HepG2 (cell line): ENCODE results near the gene SNX6. TPM values are rescaled to one million over a fixed set of nuclear protein-coding genes. Genes with fewer than 3 reads are reported as not detected.
A peak's percentile ranks its signal among the peaks of the same experiment; 100 is the strongest.

ENCODE experiments used
- ATF6 ChIP-seq: sonication (generic); formaldehyde crosslinking; conservative IDR thresholded peaks from 2 replicates; pipeline ENCODE4 v1.4.0; 2020; ENCODE audit warnings: missing genetic modification reagents
- BCLAF1 ChIP-seq: fragments of 450-650 bp; IDR thresholded peaks from 2 replicates; pipeline ENCODE4 v1.6.1; 2017; ENCODE audit warnings: mild to moderate bottlenecking
- E2F2 ChIP-seq: sonication (generic); formaldehyde crosslinking; IDR thresholded peaks from 2 replicates; pipeline ENCODE4 v1.4.0; 2020; ENCODE audit warnings: missing genetic modification reagents, borderline replicate concordance
- GPBP1L1 ChIP-seq: sonication (generic); formaldehyde crosslinking; IDR thresholded peaks from 2 replicates; pipeline ENCODE4 v1.5.0; 2020; ENCODE audit warnings: mild to moderate bottlenecking, missing genetic modification reagents
- MZF1 ChIP-seq: sonication (generic); formaldehyde crosslinking; IDR thresholded peaks from 2 replicates; pipeline ENCODE4 v1.8.1; 2023; ENCODE audit warnings: mild to moderate bottlenecking, missing genetic modification reagents, borderline replicate concordance
- RFX5 ChIP-seq: IDR thresholded peaks from 2 replicates; pipeline ENCODE4 v1.6.1; 2011; ENCODE audit warnings: low read depth, low read length, improper control_type of control experiment
- TFE3 ChIP-seq: IDR thresholded peaks from 2 replicates; pipeline ENCODE4 v1.6.1; 2016
- ZNF251 ChIP-seq: sonication (generic); formaldehyde crosslinking; IDR thresholded peaks from 2 replicates; pipeline ENCODE4 v1.9.0; 2021; ENCODE audit warnings: mild to moderate bottlenecking, missing genetic modification reagents
- ZNF331 ChIP-seq: sonication (generic); formaldehyde crosslinking; IDR thresholded peaks from 2 replicates; pipeline ENCODE4 v1.4.0; 2020; ENCODE audit warnings: missing genetic modification reagents
- ZNF33A ChIP-seq: sonication (generic); formaldehyde crosslinking; IDR thresholded peaks from 2 replicates; pipeline ENCODE4 v1.5.1; 2020; ENCODE audit warnings: missing genetic modification reagents, mild to moderate bottlenecking, moderate library complexity, borderline replicate concordance
- ZNF577 ChIP-seq: sonication (generic); formaldehyde crosslinking; IDR thresholded peaks from 2 replicates; pipeline ENCODE4 v1.4.0; 2020; ENCODE audit warnings: mild to moderate bottlenecking, low read depth, missing genetic modification reagents, borderline replicate concordance
- ZNF792 ChIP-seq: IDR thresholded peaks from 2 replicates; pipeline ENCODE4 v1.6.1; 2016
- polyA plus RNA-seq, 8 experiments: library from polyadenylated mRNA; depleted of rRNA in 3 of 8; stranded (reverse) in 7 of 8; unstranded in 1 of 8; fragments of >200 nt; fragmentation: Illumina TruSeq in 4 of 8; extraction: Trizol in 4 of 8; gene quantifications; 2 replicates each; pipeline versions ENCODE4 v1.2.1 to v1.2.3, GENCODE V29; 2011 to 2016; ENCODE audit warnings: low read depth in 4 of 8, missing spikeins in 1 of 8, mixed read lengths in 1 of 8; ENCODE audit not compliant: insufficient read depth in 1 of 8
- total RNA-seq, 5 experiments: library from RNA; depleted of rRNA; stranded (reverse); fragments of >200 nt; fragmentation: Illumina TruSeq; extraction: Trizol; gene quantifications; 2 replicates each; pipeline ENCODE4 v1.2.3, GENCODE V29; 2016; ENCODE audit warnings: low read depth in 1 of 5

Gene SNX6
- total and polyA plus RNA-seq, 2 of the 13 experiments (the other 11 are each of a cell fraction or from before 2014, with no cell fraction given): 92.3 to 169 TPM

- TF ChIP-seq GPBP1L1 (CRISPR knock-in tag): no peak
- peak; percentile 54 for TF ChIP-seq TFE3 (CRISPR knock-in tag)
- TF ChIP-seq ZNF577 (CRISPR knock-in tag): no peak
- TF ChIP-seq E2F2 (CRISPR knock-in tag): peak; percentile 88; the same call in 1 of the 2 replicates
- peak; percentile 71 for TF ChIP-seq ZNF792 (CRISPR knock-in tag)
- no peak; the same call in 1 of the 2 replicates for TF ChIP-seq ZNF251
- TF ChIP-seq ATF6 (CRISPR knock-in tag): 0 out of 2 replicates have a peak, but pooled peaks have one; percentile 38
- TF ChIP-seq RFX5: no peak
- TF ChIP-seq ZNF331 (CRISPR knock-in tag): 0 out of 2 replicates have a peak, but pooled peaks have one; percentile 5
- no peak for TF ChIP-seq ZNF33A (CRISPR knock-in tag)
- TF ChIP-seq BCLAF1: no peak
- peak; percentile 73; the same call in 1 of the 2 replicates for TF ChIP-seq MZF1
Measured at GRCh38 chr14:34629657-34630529, at the start of gene SNX6 (continued).
